ENCODE data around the gene CRADD. TPM values are rescaled to one million over a fixed set of nuclear protein-coding genes. Genes with fewer than 3 reads are reported as not detected.

Gene CRADD
- total and polyA plus RNA-seq, 2 donors (not counting 3 experiments of a cell fraction or from before 2014, with no cell fraction given), result 11.7 to 14.5 TPM

DNA sequence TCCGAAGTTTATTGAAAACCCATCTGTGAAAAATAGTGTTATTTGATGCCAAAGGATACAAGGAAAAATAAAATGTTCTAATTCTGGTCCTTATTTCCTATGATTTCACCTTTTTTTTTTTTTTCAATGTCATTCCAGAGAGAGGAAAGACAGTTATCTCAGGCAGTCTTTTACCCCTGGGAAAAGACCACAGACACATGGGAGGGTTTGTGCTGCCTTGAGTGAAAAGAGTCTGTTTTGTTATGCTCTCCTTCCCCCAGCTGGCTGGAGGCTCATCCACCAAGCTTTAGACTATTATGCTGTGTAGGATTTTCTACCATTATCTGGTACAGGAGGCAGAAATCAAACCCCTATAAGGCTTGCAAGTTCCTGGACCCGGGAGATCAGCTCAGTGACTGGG, 151.8 kb downstream of the CRADD start:
- ChIA-PET CTCF (interaction anchor here (0.7 to 2.0 kb wide), 4 partner anchors 9 to 273 kb away, joined by 3 to 7 read pairs (median 4); no protein-coding TSS in a partner anchor), POLR2A (no interaction called here)
- intact Hi-C loops (cut with micrococcal nuclease), result no loop called here
- Histone ChIP-seq H3K9ac (replicated peaks; ENCODE audit: extremely low read depth, insufficient read depth, low read length) (no peak overlapping the region), H3K79me2 (ENCODE audit: control insufficient read depth, insufficient read depth, low read length) (no peaks in the 10 kb centered on the region), H4K20me1 (replicated peaks; ENCODE audit: control insufficient read depth, extremely low read depth, insufficient read depth, low read length) (no peaks in the 10 kb centered on the region), H3K36me3 (ENCODE audit: control insufficient read depth in 2 of 2, extremely low read depth in 1 of 2, insufficient read depth in 2 of 2, low read length in 2 of 2) (no peaks in the 10 kb centered on the region), H3K9me3 (replicated peaks; ENCODE audit: control insufficient read depth, insufficient read depth, low read length) (no peaks in the 10 kb centered on the region), H3K27ac (ENCODE audit: insufficient read depth, low read depth, low read length) (no peak overlapping the region), H3K4me3 (replicated peaks in 1 of 3; ENCODE audit: insufficient read depth in 1 of 3, low read depth in 1 of 3, low read length in 3 of 3) (no peak overlapping the region), H3K4me1 (ENCODE audit: control insufficient read depth, extremely low read depth, insufficient read depth, low read length) (no peaks in the 10 kb centered on the region), H3K4me2 (ENCODE audit: insufficient read depth, low read length) (no peak overlapping the region), H2AFZ (ENCODE audit: low read depth, low read length) (no peak overlapping the region), H3K9me1 (replicated peaks; ENCODE audit: control insufficient read depth, extremely low read depth, insufficient read depth, low read length) (no peaks in the 10 kb centered on the region), H3K27me3 (ENCODE audit: control insufficient read depth in 2 of 2, insufficient read depth in 2 of 2, low read length in 2 of 2) (no peaks in the 10 kb centered on the region)
- dilution Hi-C loops (cut with MboI; ENCODE audit: extremely low pct_ligation_motif_present, low sequenced_read_pairs), result no loop called here
- TF ChIP-seq MYC (IDR thresholded peaks at IDR 0.05; ENCODE audit: low read depth, low read length) (no peak), EZH2 (IDR thresholded peaks at IDR 0.05; ENCODE audit: borderline replicate concordance, low read depth, low read length, severe bottlenecking) (no peak), FOS (IDR thresholded peaks at IDR 0.05; ENCODE audit: borderline replicate concordance, insufficient read depth, low read length) (no peak), CTCF (IDR thresholded peaks at IDR 0.05; ENCODE audit: extremely low read depth in 1 of 2, insufficient read depth in 1 of 2, low read depth in 1 of 2, low read length in 2 of 2) (no peak), JUN (IDR thresholded peaks at IDR 0.05; ENCODE audit: borderline replicate concordance, insufficient read depth, insufficient read length, low read depth) (no peak)
- FAIRE-seq (peak; percentile 4), DNase-seq (ENCODE audit: low read depth, low spot score) (no peak)
- no TSS peak for BruUV-seq (replicated peaks)

DNA sequence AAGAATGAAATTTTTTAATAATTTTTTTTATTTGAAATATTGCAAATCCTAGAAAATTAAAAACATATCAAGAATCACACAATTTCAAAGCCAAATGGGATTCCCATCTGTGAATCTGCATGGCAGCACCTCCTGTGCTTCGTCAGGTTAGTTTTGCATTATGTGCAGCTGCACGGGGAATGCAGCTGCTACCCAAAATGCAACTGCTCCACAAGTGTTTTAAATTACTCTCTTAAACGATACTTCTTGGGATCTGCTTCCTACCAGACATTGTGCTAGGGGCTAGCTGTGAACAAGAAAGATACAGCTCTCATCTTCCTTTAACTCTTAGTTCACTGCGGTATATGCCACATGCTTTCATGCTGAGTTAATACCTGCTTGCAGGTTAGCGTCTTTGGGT, 154.2 kb downstream of the CRADD start:
- H3K9me1 ChIP-seq (replicated peaks; ENCODE audit: control insufficient read depth, extremely low read depth, insufficient read depth, low read length), result no peaks in the 10 kb centered on the region
- no peak for TF ChIP-seq FOS (IDR thresholded peaks at IDR 0.05; ENCODE audit: borderline replicate concordance, insufficient read depth, low read length)
- no peak for TF ChIP-seq POLR2AphosphoS5 (IDR thresholded peaks at IDR 0.05; ENCODE audit: insufficient read depth, low read depth, low read length)
- TF ChIP-seq GATA2 (IDR thresholded peaks at IDR 0.05; ENCODE audit: insufficient read depth, insufficient read length, low read depth, low read length), result no peak
- TF ChIP-seq CTCF (IDR thresholded peaks at IDR 0.05; ENCODE audit: extremely low read depth in 1 of 2, insufficient read depth in 1 of 2, low read depth in 1 of 2, low read length in 2 of 2), result no peak
- TF ChIP-seq EZH2 (IDR thresholded peaks at IDR 0.05; ENCODE audit: borderline replicate concordance, low read depth, low read length, severe bottlenecking), result no peak
- TF ChIP-seq JUN (IDR thresholded peaks at IDR 0.05; ENCODE audit: borderline replicate concordance, insufficient read depth, insufficient read length, low read depth), result no peak
- TF ChIP-seq MAX (IDR thresholded peaks at IDR 0.05; ENCODE audit: insufficient read depth, insufficient read length), result no peak
- TF ChIP-seq POLR2A (IDR thresholded peaks at IDR 0.05; ENCODE audit: low read depth, low read length), result no peak
- no peak for TF ChIP-seq MYC (IDR thresholded peaks at IDR 0.05; ENCODE audit: low read depth, low read length)
- DNase-seq (ENCODE audit: low read depth, low spot score) (no peak), FAIRE-seq (no peak)
- no peak overlapping the region for H3K4me3 ChIP-seq (replicated peaks in 1 of 3; ENCODE audit: insufficient read depth in 1 of 3, low read depth in 1 of 3, low read length in 3 of 3)
- no peaks in the 10 kb centered on the region for H3K27me3 ChIP-seq (ENCODE audit: control insufficient read depth in 2 of 2, insufficient read depth in 2 of 2, low read length in 2 of 2)
- H3K27ac ChIP-seq (ENCODE audit: insufficient read depth, low read depth, low read length), result no peak overlapping the region
- ChIA-PET POLR2A (no interaction called here), CTCF (interaction anchor here (1.0 kb wide), 1 partner anchor 270 kb away, joined by 3 read pairs; no protein-coding TSS in a partner anchor)
- no peak overlapping the region for H2AFZ ChIP-seq (ENCODE audit: low read depth, low read length)
- H4K20me1 ChIP-seq (replicated peaks; ENCODE audit: control insufficient read depth, extremely low read depth, insufficient read depth, low read length), result no peaks in the 10 kb centered on the region
- H3K36me3 ChIP-seq (ENCODE audit: control insufficient read depth in 2 of 2, extremely low read depth in 1 of 2, insufficient read depth in 2 of 2, low read length in 2 of 2), result no peaks in the 10 kb centered on the region
- no peak overlapping the region for H3K4me2 ChIP-seq (ENCODE audit: insufficient read depth, low read length)
- intact Hi-C loops (cut with micrococcal nuclease), result no loop called here
- H3K9ac ChIP-seq (replicated peaks; ENCODE audit: extremely low read depth, insufficient read depth, low read length), result no peak overlapping the region
- no TSS peak for BruUV-seq (replicated peaks)
- no peaks in the 10 kb centered on the region for H3K9me3 ChIP-seq (replicated peaks; ENCODE audit: control insufficient read depth, insufficient read depth, low read length)
- H3K4me1 ChIP-seq (ENCODE audit: control insufficient read depth, extremely low read depth, insufficient read depth, low read length), result no peaks in the 10 kb centered on the region
- H3K79me2 ChIP-seq (ENCODE audit: control insufficient read depth, insufficient read depth, low read length), result no peaks in the 10 kb centered on the region
- dilution Hi-C loops (cut with MboI; ENCODE audit: extremely low pct_ligation_motif_present, low sequenced_read_pairs), result no loop called here
